LNCaP clone FGC (cell line): ENCODE data around the gene GLI3.

Source experiments
- DNase-seq: peaks from one replicate; pipeline ENCODE4 v3.0.0-alpha.2; 2011; ENCODE audit warnings: low read depth
- H3K4me3 ChIP-seq: 2 replicates; pipeline ENCODE4 v1.5.1; 2011; ENCODE audit warnings: mild to moderate bottlenecking, low read depth, low read length, control low read depth
- CTCF ChIP-seq: IDR thresholded peaks from 2 replicates; pipeline ENCODE4 v1.5.1; 2012; ENCODE audit warnings: mild to moderate bottlenecking; ENCODE audit not compliant: control insufficient read depth, insufficient read depth; ENCODE audit errors: extremely low read depth

GLI3 gene

GRCh38 chr7:42099066-42099465 is 137.9 kb downstream of the GLI3 start:
- no peak for TF ChIP-seq CTCF
- no peak for DNase-seq
- no peak overlapping the region for H3K4me3 ChIP-seq

GRCh38 chr7:42097752-42098151 is 139.3 kb downstream of the GLI3 start:
- no peak for DNase-seq
- no peak overlapping the region for H3K4me3 ChIP-seq
- peak; percentile 32 for TF ChIP-seq CTCF

GRCh38 chr7:42096681-42097561 is 140.1 kb downstream of the GLI3 start:
- H3K4me3 ChIP-seq: no peak overlapping the region
- no peak for TF ChIP-seq CTCF
- DNase-seq: no peak

- DNase-seq: no peak
- TF ChIP-seq CTCF: no peak
- no peak overlapping the region for H3K4me3 ChIP-seq
Measured at GRCh38 chr7:42096268-42096667, 140.7 kb downstream of the GLI3 start.

GRCh38 chr7:42095791-42096190 is 141.2 kb downstream of the GLI3 start:
- no peak for TF ChIP-seq CTCF
- no peak for DNase-seq
- H3K4me3 ChIP-seq: no peak overlapping the region

- no peak for DNase-seq
- no peak for TF ChIP-seq CTCF
Measured at GRCh38 chr7:42093349-42093905, 143.6 kb downstream of the GLI3 start.

More at GRCh38 chr7:42093349-42093905, 143.6 kb downstream of the GLI3 start:
- H3K4me3 ChIP-seq: no peak overlapping the region
